SU-DHL-6 (cell line): ENCODE measurements around the gene SLC25A18.
"Not testable (repeated sequence)": the region's sequence is repeated elsewhere in the genome, so short reads cannot be mapped to it uniquely, and the experiment has no call there.

Experiments used
- H2AFZ ChIP-seq: fragments of 200-600 bp; sonication (generic); 2 replicates; pipeline ENCODE4 v1.6.1; 2014; ENCODE audit warnings: low read depth, mild to moderate bottlenecking, moderate library complexity, mixed read lengths, antibody characterized with exemption, low read length; ENCODE audit not compliant: severe bottlenecking
- H3F3A ChIP-seq: fragments of 200-600 bp; shearing (Covaris generic); 2 replicates; pipeline ENCODE4 v1.6.0; 2016; ENCODE audit warnings: antibody characterized with exemption, mild to moderate bottlenecking; ENCODE audit not compliant: insufficient read depth
- H3K27ac ChIP-seq: fragments of 200-600 bp; sonication (generic); 2 replicates; pipeline ENCODE4 v1.5.1; 2016; ENCODE audit warnings: low read depth, mild to moderate bottlenecking, low read length, moderate library complexity, mixed read lengths
- H3K27me3 ChIP-seq: fragments of 200-600 bp; sonication (generic), shearing (Covaris generic); 2 replicates; pipeline ENCODE4 v1.6.0; 2014; ENCODE audit warnings: mild to moderate bottlenecking, low read length
- H3K36me3 ChIP-seq: fragments of 200-600 bp; sonication (generic); 2 replicates; pipeline ENCODE4 v1.6.1; 2014; ENCODE audit warnings: mild to moderate bottlenecking, low read length, mixed read lengths
- H3K4me2 ChIP-seq: fragments of 300-600, 200-600 bp; shearing (Covaris generic), sonication (generic); 2 replicates; pipeline ENCODE4 v1.6.0; 2014; ENCODE audit warnings: low read length, low read depth, mild to moderate bottlenecking; ENCODE audit not compliant: poor library complexity, severe bottlenecking
- H3K4me3 ChIP-seq: fragments of 200-600 bp; sonication (generic); 2 replicates; pipeline ENCODE4 v1.5.1; 2014; ENCODE audit warnings: antibody characterized with exemption, low read length, mild to moderate bottlenecking, mixed read lengths; ENCODE audit not compliant: insufficient read depth, poor library complexity, severe bottlenecking
- H3K79me2 ChIP-seq: fragments of 200-600 bp; sonication (generic); 2 replicates; pipeline ENCODE4 v1.6.1; 2014; ENCODE audit warnings: mild to moderate bottlenecking, low read length, moderate library complexity; ENCODE audit not compliant: insufficient read depth
- H3K9ac ChIP-seq: fragments of 200-600 bp; sonication (generic); 2 replicates; pipeline ENCODE4 v1.7.0; 2014; ENCODE audit warnings: mild to moderate bottlenecking, low read length
- H3K9me2 ChIP-seq: fragments of 200-600 bp; sonication (generic); replicated peaks from 2 replicates; pipeline ENCODE4 v1.6.1; 2014; ENCODE audit warnings: low read length; ENCODE audit not compliant: insufficient read depth
- H3K9me3 ChIP-seq: fragments of 200-600 bp; sonication (generic); 2 replicates; pipeline ENCODE4 v1.6.1; 2014; ENCODE audit warnings: low read length, mixed read lengths; ENCODE audit not compliant: insufficient read depth
- H4K20me1 ChIP-seq: fragments of 200-600 bp; sonication (generic); 2 replicates; pipeline ENCODE4 v1.6.1; 2014; ENCODE audit warnings: low read depth, mild to moderate bottlenecking, antibody characterized with exemption, low read length, moderate library complexity, mixed read lengths
- CTCF ChIP-seq: fragments of 200-600 bp; sonication (generic); IDR thresholded peaks from one replicate; pipeline ENCODE4 v1.5.1; 2017; ENCODE audit warnings: antibody characterized with exemption, mild to moderate bottlenecking, low read length, moderate library complexity; ENCODE audit not compliant: insufficient read depth, poor library complexity, severe bottlenecking
- EZH2phosphoT487 ChIP-seq: fragments of 200-600 bp; sonication (generic), shearing (Covaris generic); conservative IDR thresholded peaks from 2 replicates; pipeline ENCODE4 v1.6.1; 2018; ENCODE audit warnings: mild to moderate bottlenecking, antibody characterized with exemption, low read length, moderate library complexity, mixed read lengths

SLC25A18 gene

GRCh38 chr22:17554814-17555213 is 8.5 kb upstream of the SLC25A18 start:
- TF ChIP-seq CTCF (no peak), EZH2phosphoT487 (no peak)
- Histone ChIP-seq H3K4me2 (no peak overlapping the region), H3K79me2 (no peaks in the 10 kb centered on the region), H3K9me2 (no peaks in the 10 kb centered on the region), H3K4me3 (no peak overlapping the region), H4K20me1 (no peaks in the 10 kb centered on the region), H3K36me3 (no peaks in the 10 kb centered on the region), H2AFZ (no peak overlapping the region), H3K9me3 (no peaks in the 10 kb centered on the region), H3K27me3 (no peaks in the 10 kb centered on the region), H3F3A (no peaks in the 10 kb centered on the region), H3K9ac (no peak overlapping the region), H3K27ac (no peak overlapping the region)

- H2AFZ ChIP-seq = no peak overlapping the region
- H3K27me3 ChIP-seq = no peaks in the 10 kb centered on the region
- no peak overlapping the region for H3K4me2 ChIP-seq
- no peaks in the 10 kb centered on the region for H4K20me1 ChIP-seq
- no peak overlapping the region for H3K27ac ChIP-seq
- no peak overlapping the region for H3K4me3 ChIP-seq
- H3F3A ChIP-seq = no peaks in the 10 kb centered on the region
- no peaks in the 10 kb centered on the region for H3K79me2 ChIP-seq
- H3K9me3 ChIP-seq = no peaks in the 10 kb centered on the region
- H3K9me2 ChIP-seq = no peaks in the 10 kb centered on the region
- no peaks in the 10 kb centered on the region for H3K36me3 ChIP-seq
- H3K9ac ChIP-seq = no peak overlapping the region
- TF ChIP-seq EZH2phosphoT487 (no peak), CTCF (no peak)
Measured at GRCh38 chr22:17559188-17559587, 4.1 kb upstream of the SLC25A18 start.

- no peak for TF ChIP-seq EZH2phosphoT487
- TF ChIP-seq CTCF = no peak
- H3K9me2 ChIP-seq = no peaks in the 10 kb centered on the region
- H3K79me2 ChIP-seq = no peaks in the 10 kb centered on the region
- no peaks in the 10 kb centered on the region for H3K9me3 ChIP-seq
- H2AFZ ChIP-seq = no peak overlapping the region
- no peaks in the 10 kb centered on the region for H3F3A ChIP-seq
- H3K36me3 ChIP-seq = no peaks in the 10 kb centered on the region
- no peak overlapping the region for H3K4me3 ChIP-seq
- no peaks in the 10 kb centered on the region for H3K27me3 ChIP-seq
- H3K4me2 ChIP-seq = no peak overlapping the region
- no peak overlapping the region for H3K9ac ChIP-seq
- H3K27ac ChIP-seq = no peak overlapping the region
- H4K20me1 ChIP-seq = no peaks in the 10 kb centered on the region
Measured at GRCh38 chr22:17563936-17564391, 666 bp downstream of the SLC25A18 start.

- H3K9me2 ChIP-seq, H4K20me1 ChIP-seq, H3F3A ChIP-seq, H3K9ac ChIP-seq, H3K27ac ChIP-seq, H3K27me3 ChIP-seq, H3K36me3 ChIP-seq, H3K9me3 ChIP-seq, H2AFZ ChIP-seq, H3K79me2 ChIP-seq, H3K4me2 ChIP-seq, H3K4me3 ChIP-seq: not testable (repeated sequence)
Measured at GRCh38 chr22:17566016-17566687, 2.9 kb downstream of the SLC25A18 start.
